ENCODE results near the gene SLC22A2. TPM values are rescaled to one million over a fixed set of nuclear protein-coding genes. Genes with fewer than 3 reads are reported as not detected.

SLC22A2 gene
- total RNA-seq, 1 donor from 2014 or later = not detected

DNA sequence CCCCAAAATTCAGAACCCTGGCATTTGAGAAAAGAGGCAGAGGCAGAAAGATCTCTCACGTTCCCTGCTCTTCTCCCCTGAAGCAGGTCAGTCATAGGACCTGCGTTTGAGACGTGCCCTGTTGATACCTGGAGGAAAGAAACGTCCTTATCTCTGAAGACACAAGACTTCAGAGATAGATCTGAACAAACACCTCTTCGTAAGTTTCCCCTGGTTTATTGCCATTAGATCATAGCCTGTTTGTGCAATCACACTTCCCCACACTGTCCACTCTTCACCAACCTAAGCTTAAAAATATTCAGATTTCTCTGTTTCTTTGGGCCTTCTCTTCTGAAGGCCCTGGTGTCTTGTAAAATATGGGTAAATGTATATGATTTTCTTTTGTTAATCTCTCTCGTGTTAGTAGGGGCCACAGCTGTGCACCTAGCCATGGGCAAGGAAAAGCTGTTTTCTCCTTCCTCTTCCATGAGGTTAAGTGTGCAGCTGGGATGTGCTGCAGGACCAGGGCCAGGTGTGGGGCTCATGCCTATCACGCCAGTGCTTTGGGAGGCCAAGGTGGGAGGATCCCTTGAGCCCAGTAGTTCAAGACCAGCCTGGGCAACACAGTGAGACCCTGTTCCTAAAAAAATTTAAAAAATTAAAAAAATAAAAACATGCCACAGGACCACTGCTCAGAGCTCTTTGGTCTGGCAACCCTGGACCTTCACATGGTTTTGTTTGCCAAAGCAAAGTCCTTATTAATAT is 4.7 kb upstream of the SLC22A2 start:
- TF ChIP-seq, protein P1, sequence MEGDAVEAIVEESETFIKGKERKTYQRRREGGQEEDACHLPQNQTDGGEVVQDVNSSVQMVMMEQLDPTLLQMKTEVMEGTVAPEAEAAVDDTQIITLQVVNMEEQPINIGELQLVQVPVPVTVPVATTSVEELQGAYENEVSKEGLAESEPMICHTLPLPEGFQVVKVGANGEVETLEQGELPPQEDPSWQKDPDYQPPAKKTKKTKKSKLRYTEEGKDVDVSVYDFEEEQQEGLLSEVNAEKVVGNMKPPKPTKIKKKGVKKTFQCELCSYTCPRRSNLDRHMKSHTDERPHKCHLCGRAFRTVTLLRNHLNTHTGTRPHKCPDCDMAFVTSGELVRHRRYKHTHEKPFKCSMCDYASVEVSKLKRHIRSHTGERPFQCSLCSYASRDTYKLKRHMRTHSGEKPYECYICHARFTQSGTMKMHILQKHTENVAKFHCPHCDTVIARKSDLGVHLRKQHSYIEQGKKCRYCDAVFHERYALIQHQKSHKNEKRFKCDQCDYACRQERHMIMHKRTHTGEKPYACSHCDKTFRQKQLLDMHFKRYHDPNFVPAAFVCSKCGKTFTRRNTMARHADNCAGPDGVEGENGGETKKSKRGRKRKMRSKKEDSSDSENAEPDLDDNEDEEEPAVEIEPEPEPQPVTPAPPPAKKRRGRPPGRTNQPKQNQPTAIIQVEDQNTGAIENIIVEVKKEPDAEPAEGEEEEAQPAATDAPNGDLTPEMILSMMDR (IDR thresholded peaks at IDR 0.05; ENCODE audit: borderline replicate concordance) = no peak
- peaks cover 54% of the 10 kb centered on the region for H3K27me3 ChIP-seq (ENCODE audit: low read depth)
- no peaks in the 10 kb centered on the region for H3K4me1 ChIP-seq
- intact Hi-C loops (cut with micrococcal nuclease) = no loop called here
- DNase-seq = no peak
- no peak overlapping the region for H3K4me3 ChIP-seq
- no peaks in the 10 kb centered on the region for H3K36me3 ChIP-seq
- no peak overlapping the region for H3K27ac ChIP-seq (replicated peaks)
- no peaks in the 10 kb centered on the region for H3K9me3 ChIP-seq (replicated peaks)

DNA sequence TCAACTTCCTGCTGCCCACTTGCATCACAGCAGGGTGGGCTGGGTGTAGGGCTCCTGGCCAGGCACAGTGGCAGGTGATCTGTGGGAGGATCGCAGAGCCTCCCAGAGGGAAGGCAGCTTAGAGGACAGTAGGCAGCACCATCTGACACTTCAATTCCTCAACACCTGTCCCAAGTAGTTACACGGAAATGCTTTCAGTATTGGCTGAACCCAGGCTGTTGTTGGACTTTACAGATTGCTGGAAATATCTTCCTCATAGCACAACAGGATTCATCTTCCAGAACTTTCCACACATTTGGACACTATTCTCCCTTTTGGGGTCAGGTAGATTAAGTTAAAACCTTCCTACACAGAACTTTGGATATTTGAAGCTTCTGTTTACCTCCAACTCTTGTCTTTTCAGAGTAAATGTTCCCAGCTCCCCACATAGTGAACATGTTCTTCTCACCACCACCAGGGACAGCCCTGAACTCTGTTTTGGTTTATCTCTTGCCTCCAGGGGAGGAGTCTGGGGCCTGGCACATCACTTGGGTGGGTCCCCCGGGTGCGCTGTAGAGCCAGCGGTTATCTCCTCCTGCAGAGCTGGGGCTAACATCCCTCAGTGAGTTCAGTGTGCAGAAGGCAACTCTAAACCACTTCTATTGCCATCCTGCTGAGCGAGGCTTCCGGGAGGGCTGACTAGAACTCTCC is 3.5 kb upstream of the SLC22A2 start:
- Histone ChIP-seq H3K4me3 (no peak overlapping the region), H3K9me3 (replicated peaks) (no peaks in the 10 kb centered on the region), H3K27me3 (ENCODE audit: low read depth) (peaks cover 60% of the 10 kb centered on the region), H3K27ac (replicated peaks) (no peak overlapping the region), H3K36me3 (no peaks in the 10 kb centered on the region), H3K4me1 (no peaks in the 10 kb centered on the region)
- intact Hi-C loops (cut with micrococcal nuclease) = no loop called here
- TF ChIP-seq, protein P1 (IDR thresholded peaks at IDR 0.05; ENCODE audit: borderline replicate concordance) = no peak
- DNase-seq = no peak

DNA sequence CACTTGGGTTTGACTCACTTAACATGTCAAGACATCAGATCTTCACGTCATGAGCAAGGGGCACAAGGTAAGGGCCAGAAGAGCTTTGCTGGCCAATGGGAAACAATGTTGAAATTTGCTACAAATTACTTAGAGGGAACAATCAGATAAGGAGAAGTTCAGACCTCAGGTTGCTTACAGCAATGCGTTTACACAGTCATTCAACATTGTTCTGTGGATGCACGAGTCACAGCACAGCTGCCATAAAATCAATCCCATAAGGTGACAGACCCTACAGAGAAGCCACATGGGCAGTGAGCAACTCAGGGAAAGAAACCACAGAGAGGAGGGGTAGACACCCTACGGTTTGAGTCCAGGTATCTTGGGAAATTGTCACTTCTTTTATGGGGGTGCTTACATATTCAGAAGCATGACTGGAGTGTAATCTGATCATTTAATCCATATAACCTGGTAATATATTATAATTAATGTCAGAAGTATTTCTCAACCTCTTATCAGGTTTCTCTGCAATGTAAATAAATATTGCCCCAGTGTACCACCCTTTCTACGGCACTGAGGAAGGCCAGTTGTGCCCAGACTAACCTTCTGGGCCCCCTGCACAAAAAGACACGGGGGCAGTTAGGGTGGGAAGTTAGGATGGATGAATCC is 2.3 kb upstream of the SLC22A2 start:
- intact Hi-C loops (cut with micrococcal nuclease) = no loop called here

DNA sequence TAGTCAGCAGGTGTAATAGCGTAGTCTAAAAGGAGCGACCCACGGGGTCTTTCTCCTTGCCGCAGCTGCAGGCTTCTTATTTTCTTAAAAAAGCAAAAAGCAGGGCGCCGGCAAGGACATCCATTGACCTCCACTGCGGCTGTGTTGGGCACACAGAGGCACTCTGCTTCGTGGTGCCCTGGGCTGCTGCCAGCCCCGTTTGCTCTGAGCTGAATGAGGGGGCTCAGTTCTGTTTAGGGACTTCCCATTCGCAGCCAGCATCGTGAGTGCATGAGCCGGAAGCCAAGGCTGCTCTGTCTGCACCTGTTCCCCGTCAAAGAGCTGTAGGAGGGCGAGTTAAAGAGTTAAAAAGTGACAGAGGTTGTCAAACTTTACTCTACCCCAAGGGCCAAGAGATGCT is 1.7 kb upstream of the SLC22A2 start:
- Histone ChIP-seq H3K27me3 (ENCODE audit: low read depth) (peaks cover 62% of the 10 kb centered on the region), H3K4me3 (no peak overlapping the region), H3K27ac (replicated peaks) (no peak overlapping the region), H3K4me1 (no peaks in the 10 kb centered on the region), H3K36me3 (no peaks in the 10 kb centered on the region), H3K9me3 (replicated peaks) (no peaks in the 10 kb centered on the region)
- TF ChIP-seq, protein P1 (IDR thresholded peaks at IDR 0.05; ENCODE audit: borderline replicate concordance) = no peak
- DNase-seq = no peak
- intact Hi-C loops (cut with micrococcal nuclease) = no loop called here

More for the DNA sequence above, 2.3 kb upstream of the SLC22A2 start:
- no peaks in the 10 kb centered on the region for H3K36me3 ChIP-seq
- H3K27ac ChIP-seq (replicated peaks) = no peak overlapping the region
- H3K4me1 ChIP-seq = no peaks in the 10 kb centered on the region
- DNase-seq = no peak
- H3K27me3 ChIP-seq (ENCODE audit: low read depth) = peaks cover 62% of the 10 kb centered on the region
- H3K4me3 ChIP-seq = no peak overlapping the region
- no peaks in the 10 kb centered on the region for H3K9me3 ChIP-seq (replicated peaks)
- TF ChIP-seq, protein P1 (IDR thresholded peaks at IDR 0.05; ENCODE audit: borderline replicate concordance) = no peak

DNA sequence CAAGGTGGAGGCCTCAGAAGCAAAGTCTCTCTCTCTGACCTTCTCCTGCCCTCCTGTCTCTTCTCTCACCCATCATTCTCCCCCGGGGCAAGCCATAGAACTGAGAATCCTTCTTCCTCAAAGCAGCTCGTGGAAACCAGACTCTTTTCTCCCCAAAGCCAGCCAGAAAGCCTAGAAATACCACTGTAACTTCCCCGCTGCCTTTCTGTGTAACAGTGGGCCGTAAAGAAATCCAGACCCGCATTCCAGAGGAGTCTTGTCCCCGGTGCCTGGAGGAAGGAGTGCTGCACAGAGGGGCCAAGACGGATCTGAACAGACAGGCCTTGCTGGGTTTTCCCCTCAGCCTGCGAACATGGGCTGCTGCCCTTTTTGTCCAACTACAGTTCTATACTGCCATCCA is 977 bp upstream of the SLC22A2 start:
- intact Hi-C loops (cut with micrococcal nuclease) = no loop called here
- no peak for DNase-seq
- Histone ChIP-seq H3K27me3 (ENCODE audit: low read depth) (peaks cover 62% of the 10 kb centered on the region), H3K4me3 (no peak overlapping the region), H3K9me3 (replicated peaks) (no peaks in the 10 kb centered on the region), H3K27ac (replicated peaks) (no peak overlapping the region), H3K36me3 (no peaks in the 10 kb centered on the region), H3K4me1 (no peaks in the 10 kb centered on the region)
- TF ChIP-seq, protein P1 (IDR thresholded peaks at IDR 0.05; ENCODE audit: borderline replicate concordance) = no peak
